Left colon (tissue), 2 donors: ENCODE results near the gene DKK3. TPM values are rescaled to one million over a fixed set of nuclear protein-coding genes. Genes with fewer than 3 reads are reported as not detected.

Source experiments
- ATAC-seq: fragments of 200-7000 bp; cut with Tn5 transposase; one replicate; pipeline ENCODE4 v1.9.1; 2020; ENCODE audit warnings: mild to moderate bottlenecking, moderate library complexity
- DNase-seq, 2 donors: peaks; one replicate each; pipeline ENCODE4 v3.0.0-alpha.2; 2020
- intact Hi-C, 2 donors: fragments of 100-400 bp; cut with DNase I in 1 of 2; cut with micrococcal nuclease in 1 of 2; formaldehyde crosslinking; loops; one replicate each; pipeline versions ENCODE4 v1.11.2 to v1.14.0; 2022; cut with DNase I, micrococcal nuclease
- total RNA-seq, 2 donors: library from RNA; stranded (reverse); fragmentation: NEBNext Ultra II Directional; extraction: Animal tissue kit (Norgen Biotek cat#: 25700); gene quantifications; one replicate each; pipeline ENCODE4 v1.2.1, GENCODE V29; 2021
- donor health status: DM: no; HTN: no; CAD: no.
- donor health status: DM: yes; HTN: yes; CAD: no.

Gene DKK3
- total RNA-seq, 2 donors from 2014 or later = 8.1 to 19.5 TPM

DNA sequence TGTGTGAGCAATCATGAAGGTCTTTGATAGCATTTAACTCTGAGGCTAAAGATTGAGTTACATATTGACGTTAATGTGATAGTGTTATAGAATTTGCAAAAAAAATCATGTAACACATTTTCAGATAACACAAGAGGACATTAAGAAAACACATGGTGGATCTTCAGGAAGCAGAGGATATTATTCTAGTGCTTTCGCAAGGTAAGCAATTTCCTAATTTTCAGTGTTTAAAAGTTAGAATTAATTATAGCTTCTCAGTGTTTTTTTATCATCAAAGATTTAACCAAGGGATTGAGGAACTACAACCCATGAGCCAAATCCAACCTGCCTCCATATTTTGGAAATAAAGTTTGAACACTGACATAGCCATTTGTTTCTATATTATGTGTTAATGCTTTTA, 78.5 kb downstream of the DKK3 start:
- ATAC-seq (no peak), DNase-seq (no peak)
- intact Hi-C loops = loop anchor here in 1 of 2 donors (5.0 to 10.0 kb wide), 2 partner anchors 112 to 355 kb away; no protein-coding TSS in a partner anchor

DNA sequence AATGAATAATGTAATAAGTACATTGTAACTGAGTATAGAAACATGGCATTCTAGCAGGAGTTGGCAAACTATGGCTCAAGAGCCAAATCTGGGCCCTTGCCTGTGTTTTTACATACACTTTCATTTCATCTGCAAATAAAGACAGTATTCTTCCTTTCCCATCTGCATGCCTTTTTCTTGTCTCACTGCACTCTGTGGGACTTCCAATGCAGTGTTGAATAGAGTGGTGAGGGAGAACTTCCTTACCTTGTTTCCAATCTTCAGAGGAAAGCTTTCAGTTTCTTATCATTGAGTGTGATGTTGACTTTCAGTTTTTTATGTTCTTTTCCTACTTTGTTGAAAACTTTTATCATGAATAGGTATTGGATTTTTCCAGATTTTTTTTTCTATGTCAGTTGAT, 84.6 kb downstream of the DKK3 start:
- intact Hi-C loops = no loop called here
- DNase-seq (no peak), ATAC-seq (no peak)

DNA sequence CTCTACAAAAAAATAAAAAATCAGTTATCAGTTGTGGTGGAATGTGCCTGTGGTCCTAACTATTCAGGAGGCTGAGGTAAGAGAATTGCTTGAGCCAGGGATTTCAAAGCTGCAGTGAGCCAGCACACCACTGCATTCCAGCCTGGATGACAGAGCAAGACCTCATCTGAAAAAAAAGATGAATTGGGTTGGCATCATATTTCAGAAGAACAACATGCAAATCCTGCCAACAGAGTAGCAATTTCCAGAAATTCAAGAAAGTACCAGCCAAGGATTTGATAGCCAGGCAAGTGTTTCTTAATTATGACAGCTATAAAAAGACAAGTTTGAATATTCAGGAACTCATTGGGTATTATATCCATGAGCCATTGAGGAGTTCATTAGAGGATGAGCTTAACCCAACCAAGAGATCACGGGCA, 91.4 kb downstream of the DKK3 start:
- intact Hi-C loops = no loop called here
- no peak for ATAC-seq
- DNase-seq = no peak

DNA sequence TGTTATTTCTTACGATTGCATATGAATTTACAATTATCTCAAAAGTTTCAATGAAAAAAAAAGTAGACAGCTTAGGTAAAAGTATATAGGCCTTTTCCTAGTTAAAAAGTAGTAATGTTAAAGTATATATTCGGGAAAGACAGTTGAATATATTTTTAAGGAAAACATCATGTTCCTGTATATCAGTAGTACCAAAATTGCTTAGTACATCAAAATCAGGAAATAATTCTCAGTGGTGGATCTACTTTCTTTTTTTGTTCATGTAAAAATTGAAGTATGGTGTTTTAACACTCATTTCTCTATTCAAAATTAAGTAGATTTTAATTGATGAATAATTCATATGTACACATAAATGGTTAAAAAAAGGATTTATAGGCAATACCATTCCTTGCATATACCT, 92.8 kb downstream of the DKK3 start:
- ATAC-seq = no peak
- intact Hi-C loops = no loop called here
- no peak for DNase-seq

DNA sequence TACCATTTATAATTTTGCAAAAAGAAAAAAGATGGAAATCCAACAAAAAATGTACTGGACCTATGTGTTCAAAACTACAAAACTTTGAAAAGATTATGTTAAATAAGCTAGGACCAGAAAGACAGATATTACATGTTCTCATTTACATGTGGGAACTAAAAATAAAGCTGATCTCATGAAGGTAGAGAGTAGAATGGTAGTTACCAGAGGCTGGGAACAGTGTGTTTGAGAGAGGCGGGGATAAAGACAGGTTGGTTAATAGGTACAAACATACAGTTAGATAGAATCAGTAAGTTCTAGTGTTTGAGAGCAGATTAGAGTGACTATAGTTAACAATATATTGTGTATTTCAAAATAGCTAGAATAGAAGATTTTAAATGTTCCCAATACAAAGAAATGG, 95.0 kb downstream of the DKK3 start:
- no peak for ATAC-seq

More for the DNA sequence above, 95.0 kb downstream of the DKK3 start:
- no peak for DNase-seq
- intact Hi-C loops = no loop called here

Other genes with a start within 250 kb of the DKK3 start
- gene USP47, start 166.7 kb downstream of the DKK3 start, total RNA-seq = 10 to 100 TPM; 35.3 to 38.9 TPM
- gene MICAL2, start 102.0 kb upstream of the DKK3 start, total RNA-seq = 100 to 1,000 TPM; 268 to 361 TPM